ENCODE data around the gene GLCE.

Gene GLCE

DNA sequence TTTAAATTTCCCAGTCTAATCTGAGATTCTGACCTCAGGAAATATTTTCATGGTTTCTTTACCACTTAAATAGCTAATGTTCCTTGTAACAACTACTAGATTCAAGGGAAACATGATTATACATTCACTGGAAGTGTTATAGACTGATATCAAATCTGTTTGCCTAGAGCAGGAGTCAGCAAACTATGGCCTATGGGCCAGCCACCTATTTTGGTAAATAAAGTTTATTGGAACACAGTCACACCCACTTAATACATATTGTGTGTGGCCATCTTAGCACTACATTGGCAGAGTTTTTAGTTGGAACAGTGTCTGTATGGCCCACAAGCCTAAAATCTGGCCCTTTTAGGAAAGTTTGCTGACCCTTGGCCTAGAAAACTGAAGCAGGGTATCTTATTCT is 50.1 kb downstream of the GLCE start:
- no peak for DNase-seq

DNA sequence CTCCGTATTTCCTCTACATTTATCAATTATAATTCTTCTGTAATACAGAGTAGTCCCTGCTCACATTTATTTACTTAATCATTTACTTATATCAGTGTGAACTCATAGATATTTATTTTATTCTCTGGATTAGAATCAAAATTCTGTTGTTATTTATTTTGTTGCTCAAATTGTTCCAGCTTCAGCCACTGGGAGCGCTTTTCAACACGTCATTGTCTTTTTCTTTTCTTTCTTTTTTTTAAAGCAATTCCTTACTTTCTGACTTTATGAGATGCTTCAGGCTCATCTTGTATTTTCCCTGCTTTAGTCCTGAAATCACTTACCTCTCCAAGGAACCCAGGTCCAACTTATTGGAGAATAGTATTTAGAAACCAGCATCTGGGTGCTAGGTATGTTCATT is 53.4 kb downstream of the GLCE start:
- DNase-seq, result no peak

DNA sequence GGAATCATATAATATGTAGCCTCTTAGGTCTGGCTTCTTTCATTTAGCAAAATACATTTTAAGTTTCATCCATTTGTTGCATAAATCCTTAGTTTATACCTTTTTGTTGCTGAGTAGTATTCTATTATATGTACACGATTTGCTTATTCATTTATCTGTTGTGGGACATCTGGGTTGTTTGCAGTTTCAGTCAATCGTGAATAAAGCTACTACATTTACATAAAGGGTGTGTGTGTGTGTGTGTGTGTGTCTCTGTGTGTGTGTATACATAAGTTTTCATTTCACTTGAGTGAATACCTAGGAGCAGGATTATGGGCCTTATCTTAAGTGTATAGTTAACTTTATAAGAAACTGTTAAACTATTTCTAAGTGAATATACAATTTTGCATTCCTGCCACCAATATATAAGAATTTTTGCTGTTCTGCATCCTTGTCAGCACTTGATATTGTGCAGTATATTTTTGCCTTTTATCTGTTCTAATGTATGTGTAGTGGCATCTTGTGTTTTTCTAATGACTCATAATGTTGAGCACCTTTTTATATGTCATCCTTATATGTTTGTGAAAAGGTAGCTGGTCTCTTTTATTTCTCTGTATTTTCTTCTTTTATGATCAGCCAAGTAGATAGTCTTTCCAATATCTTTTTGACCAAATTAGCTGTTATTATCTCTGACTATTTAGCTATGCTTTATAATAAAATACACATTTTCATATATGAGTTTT is 55.0 kb downstream of the GLCE start:
- DNase-seq, result no peak

DNA sequence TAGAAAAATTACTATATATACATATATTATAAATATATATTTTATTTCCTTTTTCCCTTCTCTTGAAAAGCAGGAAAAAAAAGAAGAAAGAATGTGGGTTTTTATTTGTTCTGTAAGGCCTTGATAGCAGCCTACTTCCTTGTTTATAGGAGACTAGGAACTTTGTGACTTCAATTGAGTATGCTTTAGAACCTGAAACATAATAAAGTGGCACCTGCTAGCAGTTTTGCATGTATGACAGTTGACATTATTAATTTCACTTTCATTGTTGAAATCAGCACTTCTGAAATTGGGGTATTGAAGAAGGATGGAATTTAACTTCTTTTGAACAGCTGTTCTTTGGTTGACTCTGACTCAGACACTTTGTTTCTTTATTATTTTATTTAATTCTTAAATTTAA is 56.9 kb downstream of the GLCE start:
- no peak for DNase-seq

DNA sequence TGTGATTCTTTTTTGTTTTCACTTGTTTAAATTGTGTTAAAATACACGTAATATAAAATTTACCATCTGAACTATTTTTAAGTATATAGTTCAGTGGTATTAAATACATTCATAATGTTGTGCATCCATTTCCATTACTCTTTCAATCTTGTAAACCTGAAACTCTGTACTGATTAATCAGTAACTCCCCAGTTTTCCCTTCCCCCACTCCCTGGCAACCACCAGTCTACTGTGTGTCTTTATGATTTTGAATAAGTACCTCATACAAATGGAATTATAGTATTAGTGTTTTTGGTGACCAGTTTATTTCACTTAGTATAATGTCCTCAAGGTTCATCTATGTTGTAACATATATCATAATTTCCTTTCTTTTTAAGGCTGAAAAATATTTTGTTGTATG is 59.3 kb downstream of the GLCE start:
- no peak for DNase-seq

DNA sequence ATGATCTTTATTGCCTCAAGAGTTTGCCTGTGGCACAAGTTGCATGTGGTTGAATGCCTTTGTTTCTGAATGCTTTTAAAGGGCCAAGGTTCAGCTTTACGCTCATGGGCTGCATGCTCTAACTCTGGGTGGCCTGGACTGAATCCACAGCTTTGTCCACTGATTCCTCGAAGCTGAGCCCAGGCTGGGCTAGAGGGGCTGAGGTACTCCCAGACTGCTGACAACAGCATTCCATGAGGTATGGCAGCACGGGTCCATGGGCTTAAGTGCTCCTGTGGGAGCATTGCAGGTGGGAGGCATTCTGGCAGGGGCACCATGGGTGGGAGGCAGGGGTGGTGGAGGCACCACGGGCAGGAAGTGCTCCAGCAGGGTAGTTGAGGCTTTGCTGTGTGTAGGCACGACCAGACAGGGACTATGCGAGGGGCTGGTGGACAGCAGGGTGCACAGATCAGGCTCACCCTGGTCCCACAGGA is 61.6 kb downstream of the GLCE start:
- no peak for DNase-seq

DNA sequence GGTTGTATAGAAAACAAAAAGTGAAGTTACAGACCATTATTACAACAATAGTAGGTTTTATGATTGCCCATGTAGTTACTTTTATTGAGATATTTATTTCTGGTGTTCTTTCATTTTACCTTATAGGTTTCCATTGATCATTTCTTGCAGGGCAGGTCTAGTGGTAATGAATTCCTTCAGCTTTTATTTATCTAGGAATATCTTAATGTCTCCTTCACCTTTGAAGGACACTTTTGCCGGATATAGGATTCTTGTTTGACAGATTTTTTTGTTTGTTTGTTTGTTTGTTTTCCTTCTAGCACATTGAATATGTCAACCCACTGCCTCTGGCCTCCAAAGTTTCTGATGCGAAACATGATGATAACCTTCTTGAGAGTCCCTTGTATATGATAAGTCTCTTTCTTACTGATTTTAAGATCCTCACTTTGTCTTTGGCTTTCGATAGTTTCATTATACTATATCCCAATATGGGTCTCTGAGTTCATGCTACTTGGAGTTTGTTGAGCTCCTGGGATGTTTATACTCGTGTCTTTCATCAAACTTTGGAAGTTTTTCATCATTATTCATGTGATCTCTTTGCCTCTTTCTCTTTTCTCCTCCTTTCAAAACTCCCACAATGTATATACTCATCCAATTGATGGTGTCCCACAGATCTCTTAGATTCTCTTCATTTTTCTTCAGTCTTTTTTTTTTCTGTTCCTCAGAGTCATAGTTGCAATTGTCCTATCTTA is 62.8 kb downstream of the GLCE start:
- no peak for DNase-seq

DNA sequence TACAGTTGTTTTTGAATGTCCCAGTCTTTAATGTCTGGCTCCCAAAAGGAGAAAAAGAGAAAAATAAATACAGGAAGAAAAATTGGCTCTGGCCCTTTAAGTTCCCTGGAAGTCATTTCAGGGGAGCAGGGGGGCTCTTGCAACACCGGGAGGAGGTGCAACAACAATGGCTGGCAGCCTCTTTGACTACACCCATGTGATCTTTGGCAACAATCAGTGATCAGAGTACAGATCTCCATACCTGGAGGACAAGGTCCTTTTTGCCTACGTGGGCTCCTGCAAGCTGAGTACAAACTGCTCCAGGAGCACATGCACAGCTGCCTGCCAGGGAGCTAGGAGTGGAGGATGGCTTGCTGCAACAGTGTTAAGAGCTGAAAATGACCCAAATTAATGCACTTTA is 63.9 kb downstream of the GLCE start:
- no peak for DNase-seq

DNA sequence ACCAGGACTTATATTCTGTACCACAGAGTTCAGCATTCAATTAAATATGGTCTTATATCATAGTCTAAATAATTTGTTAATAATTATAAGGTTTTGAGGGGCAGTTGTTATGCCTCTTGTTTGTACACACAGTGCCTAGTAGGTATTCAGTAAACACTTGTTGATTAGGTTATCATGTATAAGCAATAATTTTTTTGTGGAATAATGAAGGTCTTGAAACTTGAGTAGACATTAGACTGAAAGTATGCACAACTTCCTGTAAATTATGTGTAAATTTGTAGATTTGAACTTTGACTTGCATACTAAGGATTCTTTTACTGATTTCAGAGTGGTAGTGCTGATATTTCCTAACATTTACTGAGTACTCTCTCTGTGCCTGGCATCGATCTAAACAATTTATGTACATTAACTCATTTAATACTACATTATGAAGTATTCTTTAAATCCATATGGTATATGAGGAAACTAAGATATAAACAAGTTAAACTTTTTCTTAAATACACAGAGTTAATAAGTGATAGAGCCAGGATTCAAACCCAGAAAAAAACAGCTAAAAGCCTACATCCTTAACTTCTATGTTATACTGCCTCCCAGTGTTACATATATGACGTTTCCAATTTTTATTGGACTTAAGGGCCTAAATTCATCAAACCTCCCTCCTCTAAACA is 65.1 kb downstream of the GLCE start:
- no peak for DNase-seq

DNA sequence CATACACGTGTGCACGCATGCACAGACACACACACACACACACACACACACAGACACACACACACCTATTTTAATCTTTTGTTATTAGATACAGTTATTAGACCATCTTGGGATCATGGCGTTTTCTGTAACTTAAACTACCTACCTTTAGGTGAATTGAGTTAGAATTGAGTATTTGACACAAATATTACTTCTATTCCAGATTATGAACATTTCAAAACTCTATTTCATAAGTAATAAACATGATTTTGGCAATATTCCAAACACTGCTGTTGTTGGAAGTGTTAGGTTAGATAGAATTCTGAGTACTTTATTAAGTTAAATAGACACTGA is 65.6 kb downstream of the GLCE start:
- DNase-seq, result no peak

DNA sequence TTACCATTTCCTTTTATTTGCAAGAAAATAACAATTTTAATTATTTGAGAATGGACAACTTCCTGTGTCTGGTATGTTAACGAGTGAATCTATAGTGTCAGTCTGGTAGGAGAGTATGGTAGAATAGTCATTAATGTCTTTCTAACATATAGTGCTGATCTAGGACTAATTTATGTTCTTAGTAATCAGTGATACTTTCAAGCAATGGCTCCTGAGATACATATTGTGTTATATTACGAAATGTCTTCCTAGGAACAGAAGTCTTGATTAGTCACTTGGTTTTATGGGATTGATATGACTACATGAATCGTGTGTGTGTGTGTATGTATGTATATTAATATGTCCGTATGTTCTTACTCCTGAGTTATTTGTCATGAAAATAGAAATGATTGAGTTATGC is 71.7 kb downstream of the GLCE start:
- DNase-seq, result no peak

DNA sequence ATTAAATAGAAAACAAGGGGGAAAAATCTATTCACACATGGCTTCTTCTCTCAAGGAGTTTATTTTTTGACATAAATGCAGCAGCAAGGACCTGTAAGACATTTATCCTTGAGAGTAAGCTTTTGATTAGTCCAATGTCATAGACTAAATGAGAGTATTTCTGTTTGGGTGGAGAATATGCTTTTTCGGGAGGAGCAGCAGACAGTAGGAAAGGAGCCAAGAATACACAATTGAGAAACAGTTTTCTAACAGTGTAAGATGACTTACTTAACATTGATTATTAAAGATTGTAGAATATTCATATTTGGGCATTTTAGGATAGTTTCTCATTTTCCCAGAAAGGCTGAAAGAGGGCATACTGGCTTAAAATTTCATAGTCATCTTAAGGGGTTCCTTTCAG is 72.3 kb downstream of the GLCE start:
- no peak for DNase-seq

DNA sequence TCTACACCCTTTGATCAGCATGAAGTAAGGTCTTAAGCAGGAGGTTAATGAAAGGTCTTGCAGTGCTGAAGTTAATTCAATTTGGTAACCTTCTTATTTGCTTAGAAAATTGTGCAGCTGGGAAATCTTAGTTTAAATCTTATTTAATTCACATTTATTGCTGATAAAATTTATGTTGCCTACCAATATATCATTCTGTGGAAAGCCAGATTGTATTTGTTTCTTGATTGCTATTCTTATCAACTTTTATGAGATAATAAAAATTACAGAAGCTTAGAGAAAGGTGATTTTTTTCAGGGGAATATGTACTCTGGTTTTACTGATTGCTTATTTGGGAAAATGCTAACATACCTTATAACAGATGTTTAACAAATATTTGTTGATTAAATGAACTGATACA is 74.2 kb downstream of the GLCE start:
- DNase-seq, result no peak

DNA sequence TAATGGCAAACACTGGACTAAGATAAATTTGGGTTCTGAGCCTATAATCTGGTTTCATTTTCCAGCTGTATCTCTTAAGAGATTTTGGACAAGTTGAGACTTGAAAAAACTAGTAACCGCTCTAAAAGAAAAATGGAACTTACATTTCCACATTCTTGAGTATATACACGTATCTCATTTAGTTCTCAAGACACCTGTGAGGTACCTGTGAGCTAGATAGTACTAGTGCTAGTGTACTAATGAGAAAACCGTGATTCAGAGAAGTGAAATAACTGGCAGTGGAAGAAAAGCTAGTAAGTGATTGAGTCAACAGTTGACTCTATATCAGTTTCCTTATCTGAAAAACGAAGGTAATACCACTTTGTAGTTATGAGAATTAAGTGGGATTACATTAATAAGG is 76.1 kb downstream of the GLCE start:
- no peak for DNase-seq

DNA sequence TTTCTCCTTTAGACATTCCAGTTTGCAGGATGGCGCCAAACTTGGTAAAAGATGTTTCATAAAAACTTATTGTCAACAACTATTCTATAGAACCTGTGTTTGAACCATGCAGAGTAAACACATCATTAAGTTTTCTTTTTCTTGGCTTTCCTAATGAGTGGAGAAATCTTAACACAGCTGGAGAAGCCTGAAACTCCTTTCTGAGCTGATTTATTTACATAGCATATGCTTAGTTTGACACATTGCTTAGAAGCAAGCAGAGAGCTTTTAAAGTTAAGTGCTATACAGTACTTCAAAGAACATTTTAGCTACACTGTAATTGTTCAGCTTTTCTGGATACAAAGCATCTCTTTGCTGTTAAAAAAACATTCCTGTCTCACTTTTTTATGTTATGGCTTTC is 77.3 kb downstream of the GLCE start:
- DNase-seq, result no peak

DNA sequence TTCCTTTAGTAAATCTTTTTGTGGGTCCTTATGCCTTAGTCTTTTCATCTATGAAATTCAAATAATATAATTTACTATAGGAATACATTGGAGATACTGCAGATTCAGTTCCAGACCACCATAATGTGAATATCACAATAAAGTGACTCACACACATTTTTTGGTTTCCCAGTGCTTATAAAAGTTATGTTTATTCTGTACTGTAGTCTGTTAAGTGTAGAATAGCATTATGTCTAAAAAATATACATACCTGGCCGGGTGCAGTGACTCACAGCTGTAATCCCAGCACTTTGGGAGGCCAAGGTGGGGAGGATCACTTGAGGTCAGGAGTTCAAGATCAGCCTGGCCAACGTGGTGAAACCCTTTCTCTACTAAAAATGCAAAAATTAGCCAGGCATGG is 84.4 kb downstream of the GLCE start:
- no peak for DNase-seq

DNA sequence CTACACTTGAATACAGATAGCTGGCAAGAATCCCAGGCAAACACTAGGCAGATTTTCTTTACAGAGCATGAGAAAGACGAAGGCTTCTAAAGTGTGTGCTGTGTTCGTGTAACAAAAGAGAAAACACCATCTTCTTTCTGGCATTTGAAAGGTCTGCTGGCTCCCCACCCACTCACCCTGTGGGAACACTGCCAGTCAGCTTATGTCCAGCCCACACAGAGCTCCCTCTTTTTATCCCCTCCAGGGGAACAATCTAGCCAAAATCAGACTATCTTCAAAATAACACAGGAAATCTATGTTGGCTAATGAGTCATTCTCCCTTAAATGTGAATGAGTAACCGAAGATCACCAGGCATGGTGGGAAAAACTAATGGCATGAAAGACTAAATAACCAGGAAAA is 92.7 kb downstream of the GLCE start:
- no peak for DNase-seq

DNA sequence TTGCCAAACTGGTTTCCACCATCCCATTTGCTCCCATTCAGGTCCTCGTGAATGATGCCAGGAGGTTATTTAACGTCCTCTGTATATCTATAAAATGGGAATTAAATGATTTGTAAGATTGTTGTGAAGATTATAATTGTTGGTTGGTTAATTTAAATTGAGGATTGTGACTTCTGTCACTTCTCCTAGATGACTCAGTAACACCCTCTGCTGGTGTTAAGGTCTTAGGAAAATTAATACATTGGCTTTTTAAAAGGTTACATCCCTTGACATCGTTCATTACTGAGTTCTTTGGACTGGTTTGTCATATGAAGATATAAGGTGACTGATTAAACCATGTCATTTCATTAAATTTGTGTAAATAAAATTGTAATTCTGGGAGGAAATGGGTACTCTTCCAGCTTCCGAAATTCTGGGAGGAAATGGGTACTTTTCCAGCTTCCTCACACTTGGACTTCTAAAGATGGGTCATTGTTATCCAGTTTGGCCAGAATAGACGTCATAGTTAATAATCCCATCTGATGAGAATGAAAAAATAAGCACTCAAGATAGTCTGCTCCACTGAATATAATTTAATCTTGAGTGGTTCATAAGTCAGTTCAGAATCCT is 105.0 kb downstream of the GLCE start:
- no peak for DNase-seq

DNA sequence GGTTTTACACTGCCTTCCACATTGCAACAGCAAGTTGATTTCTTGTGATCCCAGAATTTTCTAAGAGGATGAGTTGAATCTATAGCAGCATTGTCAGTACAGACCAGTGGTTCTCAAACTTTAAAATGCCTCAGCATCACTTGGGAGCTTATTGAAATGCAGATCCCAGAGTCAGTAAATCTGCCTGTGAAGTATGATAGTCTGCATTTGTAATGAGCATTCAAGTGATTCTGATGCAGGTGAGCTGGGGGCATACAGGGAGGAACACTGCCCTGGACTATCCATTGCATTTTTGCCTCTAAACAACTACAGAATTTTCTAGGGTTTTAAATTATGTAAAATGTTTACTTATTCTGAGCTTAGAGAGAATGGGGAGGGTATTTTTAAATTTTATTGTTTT is 110.8 kb downstream of the GLCE start:
- no peak for DNase-seq

DNA sequence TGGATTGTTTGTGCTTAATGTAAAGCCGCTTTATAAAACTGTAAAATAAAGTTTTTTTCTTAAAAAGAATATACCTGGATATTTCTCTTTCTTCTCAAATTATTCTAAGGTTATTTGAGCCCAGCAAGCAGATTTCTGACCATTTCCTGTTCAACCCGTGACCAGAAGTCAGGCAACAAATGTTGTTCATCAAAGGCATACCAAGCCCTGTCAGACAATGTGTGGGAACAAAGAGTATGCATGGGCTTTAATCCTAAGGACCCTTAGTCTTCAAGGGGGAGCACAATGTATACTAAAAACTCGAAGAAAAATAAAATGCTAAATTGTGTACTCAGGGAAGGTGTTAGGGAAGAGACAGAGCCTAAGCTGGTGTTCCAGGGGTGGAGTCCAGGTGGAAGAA is 111.7 kb downstream of the GLCE start:
- DNase-seq, result no peak

DNA sequence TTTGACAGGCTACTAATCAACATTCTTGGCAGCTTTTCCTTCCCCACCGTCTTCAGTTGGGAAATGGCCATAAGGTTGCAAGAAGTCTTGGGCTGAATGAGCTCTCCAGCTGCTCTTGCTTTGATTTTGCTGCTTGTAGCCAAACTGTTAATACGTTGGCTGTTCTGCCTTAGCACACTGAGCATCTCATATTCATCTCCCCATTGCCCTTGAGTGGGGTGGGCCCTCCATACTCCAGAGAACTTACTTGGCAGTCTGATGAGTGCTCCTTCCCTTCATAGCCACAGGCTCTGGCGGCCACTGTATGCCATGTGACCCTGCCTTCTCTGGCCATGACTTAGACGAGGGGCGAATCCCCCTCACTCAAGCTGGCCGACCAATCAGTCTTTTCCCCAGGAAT is 112.5 kb downstream of the GLCE start:
- no peak for DNase-seq

DNA sequence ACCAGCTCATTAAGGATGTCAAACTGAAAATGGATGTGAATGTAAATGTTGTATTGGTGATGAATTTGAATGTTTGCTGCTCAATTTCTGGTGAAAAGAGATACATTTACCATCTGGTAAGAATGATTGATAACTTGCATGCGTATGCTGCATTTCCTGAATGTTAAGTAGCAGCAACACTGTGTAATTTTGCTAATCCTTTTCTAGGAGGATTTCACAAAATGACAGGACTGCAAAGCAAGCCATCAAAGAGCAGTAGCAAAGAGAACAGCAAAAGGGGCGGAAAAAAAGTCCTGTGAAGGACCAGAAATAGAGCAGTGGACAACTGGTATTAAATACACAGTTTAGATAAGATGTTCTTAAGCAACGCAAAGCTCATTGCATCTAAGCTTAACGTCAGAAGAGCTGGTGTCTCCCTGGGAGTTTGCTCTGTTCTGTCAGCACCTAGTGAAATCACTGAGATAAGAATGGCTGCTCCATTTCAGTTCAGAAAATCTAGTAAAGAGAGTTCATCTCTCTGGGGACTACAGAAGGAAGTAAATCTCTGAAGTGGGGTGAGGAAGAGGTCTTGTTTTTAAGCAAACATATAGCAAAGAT is 114.7 kb downstream of the GLCE start:
- DNase-seq, result no peak

DNA sequence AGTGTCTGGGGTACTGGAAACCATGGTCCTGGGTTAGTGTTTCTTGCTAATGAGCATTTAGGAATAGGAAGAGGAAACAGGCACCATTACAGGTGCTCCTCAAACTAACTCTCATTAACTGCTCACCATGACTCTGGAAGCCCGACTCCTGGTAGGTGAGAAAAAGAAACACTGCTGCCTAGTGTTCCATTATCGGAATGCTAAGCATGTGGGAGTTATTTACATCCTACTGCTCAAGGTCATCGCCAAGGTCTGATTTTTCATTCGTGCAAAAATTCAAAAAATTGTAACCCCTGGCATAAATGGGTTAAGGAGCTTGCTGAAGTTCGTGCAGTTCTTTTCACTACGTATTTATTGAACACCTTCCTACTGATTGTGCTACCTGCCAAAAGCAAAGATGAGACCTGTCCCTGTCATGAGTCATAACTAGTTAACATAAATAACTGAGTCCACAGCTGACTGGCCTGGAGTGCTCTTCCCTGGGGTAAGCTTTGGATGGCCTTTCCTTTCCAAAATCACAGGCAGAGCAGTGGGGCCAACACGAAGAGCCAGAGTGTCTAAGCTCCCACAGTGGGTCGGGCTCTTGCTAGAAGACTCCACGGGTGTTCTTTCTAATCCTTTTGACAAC is 115.6 kb downstream of the GLCE start:
- DNase-seq, result no peak

Measured in stimulated activated naive CD4-positive, alpha-beta T cell treated with Interleukin-2 at 50 U/mL for 16 hours (primary cell).